ENCODE data around the gene CRNKL1.

DNA sequence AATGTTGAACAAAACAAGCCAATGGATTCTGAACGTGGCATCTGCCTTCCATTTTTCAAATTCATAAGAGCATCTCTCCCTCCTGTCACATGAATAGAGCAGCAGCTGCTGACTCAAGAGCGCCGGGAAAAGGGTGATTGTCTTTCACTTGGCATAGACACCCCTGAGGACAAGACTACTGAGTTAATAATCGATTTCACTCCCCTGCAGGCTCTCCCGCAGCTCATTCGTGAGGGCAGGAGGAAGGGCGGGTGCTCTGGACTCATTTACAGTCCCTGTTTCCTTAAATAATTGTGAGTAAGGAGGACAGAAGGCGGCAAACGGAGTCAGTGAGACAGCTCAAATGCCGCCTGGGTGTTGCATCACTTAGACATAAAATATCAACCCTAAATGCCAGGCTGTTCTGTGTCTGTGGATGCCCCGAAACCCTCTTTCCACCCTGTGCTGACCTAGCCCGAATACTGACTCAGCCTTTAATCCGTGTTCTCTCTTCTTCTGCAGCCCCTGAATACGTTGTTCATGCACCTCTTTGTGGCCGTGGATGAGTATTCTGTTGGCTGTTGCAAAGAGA, 21.6 kb upstream of the CRNKL1 start:
- TF ChIP-seq, protein P1, sequence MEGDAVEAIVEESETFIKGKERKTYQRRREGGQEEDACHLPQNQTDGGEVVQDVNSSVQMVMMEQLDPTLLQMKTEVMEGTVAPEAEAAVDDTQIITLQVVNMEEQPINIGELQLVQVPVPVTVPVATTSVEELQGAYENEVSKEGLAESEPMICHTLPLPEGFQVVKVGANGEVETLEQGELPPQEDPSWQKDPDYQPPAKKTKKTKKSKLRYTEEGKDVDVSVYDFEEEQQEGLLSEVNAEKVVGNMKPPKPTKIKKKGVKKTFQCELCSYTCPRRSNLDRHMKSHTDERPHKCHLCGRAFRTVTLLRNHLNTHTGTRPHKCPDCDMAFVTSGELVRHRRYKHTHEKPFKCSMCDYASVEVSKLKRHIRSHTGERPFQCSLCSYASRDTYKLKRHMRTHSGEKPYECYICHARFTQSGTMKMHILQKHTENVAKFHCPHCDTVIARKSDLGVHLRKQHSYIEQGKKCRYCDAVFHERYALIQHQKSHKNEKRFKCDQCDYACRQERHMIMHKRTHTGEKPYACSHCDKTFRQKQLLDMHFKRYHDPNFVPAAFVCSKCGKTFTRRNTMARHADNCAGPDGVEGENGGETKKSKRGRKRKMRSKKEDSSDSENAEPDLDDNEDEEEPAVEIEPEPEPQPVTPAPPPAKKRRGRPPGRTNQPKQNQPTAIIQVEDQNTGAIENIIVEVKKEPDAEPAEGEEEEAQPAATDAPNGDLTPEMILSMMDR (IDR thresholded peaks at IDR 0.05; ENCODE audit: low read depth, low read length, missing input control) = no peak
- TF ChIP-seq, protein P2, sequence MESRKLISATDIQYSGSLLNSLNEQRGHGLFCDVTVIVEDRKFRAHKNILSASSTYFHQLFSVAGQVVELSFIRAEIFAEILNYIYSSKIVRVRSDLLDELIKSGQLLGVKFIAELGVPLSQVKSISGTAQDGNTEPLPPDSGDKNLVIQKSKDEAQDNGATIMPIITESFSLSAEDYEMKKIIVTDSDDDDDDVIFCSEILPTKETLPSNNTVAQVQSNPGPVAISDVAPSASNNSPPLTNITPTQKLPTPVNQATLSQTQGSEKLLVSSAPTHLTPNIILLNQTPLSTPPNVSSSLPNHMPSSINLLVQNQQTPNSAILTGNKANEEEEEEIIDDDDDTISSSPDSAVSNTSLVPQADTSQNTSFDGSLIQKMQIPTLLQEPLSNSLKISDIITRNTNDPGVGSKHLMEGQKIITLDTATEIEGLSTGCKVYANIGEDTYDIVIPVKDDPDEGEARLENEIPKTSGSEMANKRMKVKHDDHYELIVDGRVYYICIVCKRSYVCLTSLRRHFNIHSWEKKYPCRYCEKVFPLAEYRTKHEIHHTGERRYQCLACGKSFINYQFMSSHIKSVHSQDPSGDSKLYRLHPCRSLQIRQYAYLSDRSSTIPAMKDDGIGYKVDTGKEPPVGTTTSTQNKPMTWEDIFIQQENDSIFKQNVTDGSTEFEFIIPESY (IDR thresholded peaks at IDR 0.05) = no peak
- TF ChIP-seq, protein P3, sequence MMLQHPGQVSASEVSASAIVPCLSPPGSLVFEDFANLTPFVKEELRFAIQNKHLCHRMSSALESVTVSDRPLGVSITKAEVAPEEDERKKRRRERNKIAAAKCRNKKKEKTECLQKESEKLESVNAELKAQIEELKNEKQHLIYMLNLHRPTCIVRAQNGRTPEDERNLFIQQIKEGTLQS (IDR thresholded peaks at IDR 0.05) = no peak
- TF ChIP-seq YY1 (IDR thresholded peaks at IDR 0.05) = no peak
- TF ChIP-seq RXRA (IDR thresholded peaks at IDR 0.05) = no peak
- TF ChIP-seq, protein P4, sequence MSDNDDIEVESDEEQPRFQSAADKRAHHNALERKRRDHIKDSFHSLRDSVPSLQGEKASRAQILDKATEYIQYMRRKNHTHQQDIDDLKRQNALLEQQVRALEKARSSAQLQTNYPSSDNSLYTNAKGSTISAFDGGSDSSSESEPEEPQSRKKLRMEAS (IDR thresholded peaks at IDR 0.05) = no peak
- TF ChIP-seq, protein P5, sequence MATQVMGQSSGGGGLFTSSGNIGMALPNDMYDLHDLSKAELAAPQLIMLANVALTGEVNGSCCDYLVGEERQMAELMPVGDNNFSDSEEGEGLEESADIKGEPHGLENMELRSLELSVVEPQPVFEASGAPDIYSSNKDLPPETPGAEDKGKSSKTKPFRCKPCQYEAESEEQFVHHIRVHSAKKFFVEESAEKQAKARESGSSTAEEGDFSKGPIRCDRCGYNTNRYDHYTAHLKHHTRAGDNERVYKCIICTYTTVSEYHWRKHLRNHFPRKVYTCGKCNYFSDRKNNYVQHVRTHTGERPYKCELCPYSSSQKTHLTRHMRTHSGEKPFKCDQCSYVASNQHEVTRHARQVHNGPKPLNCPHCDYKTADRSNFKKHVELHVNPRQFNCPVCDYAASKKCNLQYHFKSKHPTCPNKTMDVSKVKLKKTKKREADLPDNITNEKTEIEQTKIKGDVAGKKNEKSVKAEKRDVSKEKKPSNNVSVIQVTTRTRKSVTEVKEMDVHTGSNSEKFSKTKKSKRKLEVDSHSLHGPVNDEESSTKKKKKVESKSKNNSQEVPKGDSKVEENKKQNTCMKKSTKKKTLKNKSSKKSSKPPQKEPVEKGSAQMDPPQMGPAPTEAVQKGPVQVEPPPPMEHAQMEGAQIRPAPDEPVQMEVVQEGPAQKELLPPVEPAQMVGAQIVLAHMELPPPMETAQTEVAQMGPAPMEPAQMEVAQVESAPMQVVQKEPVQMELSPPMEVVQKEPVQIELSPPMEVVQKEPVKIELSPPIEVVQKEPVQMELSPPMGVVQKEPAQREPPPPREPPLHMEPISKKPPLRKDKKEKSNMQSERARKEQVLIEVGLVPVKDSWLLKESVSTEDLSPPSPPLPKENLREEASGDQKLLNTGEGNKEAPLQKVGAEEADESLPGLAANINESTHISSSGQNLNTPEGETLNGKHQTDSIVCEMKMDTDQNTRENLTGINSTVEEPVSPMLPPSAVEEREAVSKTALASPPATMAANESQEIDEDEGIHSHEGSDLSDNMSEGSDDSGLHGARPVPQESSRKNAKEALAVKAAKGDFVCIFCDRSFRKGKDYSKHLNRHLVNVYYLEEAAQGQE (IDR thresholded peaks at IDR 0.05) = no peak
